Activated gamma-delta T cell treated with anti-CD3 and anti-CD28 coated beads, Interleukin-2, amount 50 U/mL, for 16 hours (primary cell): ENCODE data around the gene DNAJC5.
"Not testable (repeated sequence)": the region's sequence is repeated elsewhere in the genome, so short reads cannot be mapped to it uniquely, and the experiment has no call there.

Experiments used
- DNase-seq: peaks from one replicate; pipeline ENCODE4 v3.0.0-alpha.2; 2020; ENCODE audit warnings: low read depth

Gene DNAJC5

GRCh38 chr20:63955827-63956663 lies 61.1 kb downstream of the DNAJC5 start, which contains the start of gene UCKL1:
Gene UCKL1 (minus strand): TSS chr20:63956416. CDS start chr20:63956372, 44 bp downstream.
- DNase-seq, result peak; percentile 82

GRCh38 chr20:63956664-63957003 lies 61.7 kb downstream of the DNAJC5 start:
- no peak for DNase-seq

GRCh38 chr20:63957004-63957689 lies 62.2 kb downstream of the DNAJC5 start:
- peak; percentile 59 for DNase-seq

GRCh38 chr20:63957690-63958441 lies 62.9 kb downstream of the DNAJC5 start:
- no peak for DNase-seq

- DNase-seq, result no peak
These were observed 63.5 kb downstream of the DNAJC5 start for GRCh38 chr20:63958471-63958870.

- DNase-seq, result no peak
These were observed 64.2 kb downstream of the DNAJC5 start for GRCh38 chr20:63958964-63959698.

- no peak for DNase-seq
These were observed 64.8 kb downstream of the DNAJC5 start for GRCh38 chr20:63959699-63960075.

GRCh38 chr20:63960654-63961621 lies 66.0 kb downstream of the DNAJC5 start:
- not testable (repeated sequence) for DNase-seq

GRCh38 chr20:63961664-63962425 lies 66.9 kb downstream of the DNAJC5 start:
- no peak for DNase-seq

GRCh38 chr20:63962426-63963347 lies 67.8 kb downstream of the DNAJC5 start:
- no peak for DNase-seq

- no peak for DNase-seq
These were observed 68.4 kb downstream of the DNAJC5 start for GRCh38 chr20:63963348-63963741.

- DNase-seq, result no peak
These were observed 68.9 kb downstream of the DNAJC5 start for GRCh38 chr20:63963784-63964301.

- no peak for DNase-seq
These were observed 69.5 kb downstream of the DNAJC5 start for GRCh38 chr20:63964412-63964811.

GRCh38 chr20:63966172-63966943 lies 71.4 kb downstream of the DNAJC5 start:
- DNase-seq, result no peak

GRCh38 chr20:63966944-63967322 lies 72.0 kb downstream of the DNAJC5 start:
- no peak for DNase-seq

GRCh38 chr20:63967330-63968135 lies 72.6 kb downstream of the DNAJC5 start:
- no peak for DNase-seq
